NB4 (cell line): Measurements from ENCODE around the gene MAU2.

Experiments
- MYC ChIP-seq: IDR thresholded peaks from 2 replicates; pipeline ENCODE4 v1.6.1; 2011; ENCODE audit warnings: low read depth, low read length
- POLR2A ChIP-seq: IDR thresholded peaks from 2 replicates; pipeline ENCODE4 v1.6.1; 2011; ENCODE audit warnings: mild to moderate bottlenecking; ENCODE audit not compliant: insufficient read length; ENCODE audit errors: extremely low read depth
- TF ChIP-seq, protein P1 (sequence below): IDR thresholded peaks from one replicate; pipeline ENCODE4 v1.5.1; 2012; ENCODE audit warnings: low read depth, low read length

DNA sequence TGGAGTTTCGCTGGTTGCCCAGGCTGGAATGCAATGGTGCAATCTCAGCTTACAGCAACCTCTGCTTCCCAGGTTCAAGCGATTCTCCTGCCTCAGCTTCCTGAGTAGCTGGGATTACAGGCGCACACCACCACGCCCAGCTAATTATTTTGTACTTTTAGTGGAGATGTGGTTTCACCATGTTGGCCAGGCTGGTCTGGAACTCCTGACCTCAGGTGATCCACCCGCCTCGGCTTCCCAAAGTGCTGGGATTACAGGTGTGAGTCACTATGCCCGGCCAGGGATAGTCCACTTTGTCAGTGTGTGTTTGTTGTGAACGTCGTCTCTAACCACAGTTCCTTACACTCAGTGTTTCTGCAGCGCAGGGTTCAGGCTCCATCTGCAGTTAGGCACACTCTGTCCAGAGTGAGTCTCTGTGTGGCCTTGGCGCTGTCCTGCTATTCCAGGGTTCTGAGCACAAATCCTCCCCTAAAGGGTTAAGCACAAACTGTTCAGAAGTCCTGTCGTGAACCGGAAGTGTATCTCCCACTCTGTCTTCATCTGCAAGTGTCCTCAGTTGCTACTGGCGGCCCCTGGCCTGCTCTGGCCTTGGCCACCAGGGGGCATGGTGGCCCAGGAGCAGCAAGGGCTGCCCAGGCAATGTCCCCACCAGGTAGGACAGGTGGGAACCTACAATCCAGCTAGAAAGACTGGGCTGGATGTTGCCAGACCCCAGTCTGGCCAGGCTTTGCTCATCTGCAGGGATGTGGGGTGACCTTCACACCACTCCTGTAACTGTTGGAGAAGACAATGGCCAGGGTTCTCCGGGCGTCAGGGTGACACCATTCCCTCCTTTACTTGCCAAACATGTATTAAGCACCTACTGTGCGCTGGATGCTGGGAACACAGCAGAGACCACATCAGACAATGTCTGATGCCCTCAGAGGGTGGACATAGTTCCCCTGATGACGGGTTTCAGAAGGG, 46.1 kb downstream of the MAU2 start:
- TF ChIP-seq, protein P1, sequence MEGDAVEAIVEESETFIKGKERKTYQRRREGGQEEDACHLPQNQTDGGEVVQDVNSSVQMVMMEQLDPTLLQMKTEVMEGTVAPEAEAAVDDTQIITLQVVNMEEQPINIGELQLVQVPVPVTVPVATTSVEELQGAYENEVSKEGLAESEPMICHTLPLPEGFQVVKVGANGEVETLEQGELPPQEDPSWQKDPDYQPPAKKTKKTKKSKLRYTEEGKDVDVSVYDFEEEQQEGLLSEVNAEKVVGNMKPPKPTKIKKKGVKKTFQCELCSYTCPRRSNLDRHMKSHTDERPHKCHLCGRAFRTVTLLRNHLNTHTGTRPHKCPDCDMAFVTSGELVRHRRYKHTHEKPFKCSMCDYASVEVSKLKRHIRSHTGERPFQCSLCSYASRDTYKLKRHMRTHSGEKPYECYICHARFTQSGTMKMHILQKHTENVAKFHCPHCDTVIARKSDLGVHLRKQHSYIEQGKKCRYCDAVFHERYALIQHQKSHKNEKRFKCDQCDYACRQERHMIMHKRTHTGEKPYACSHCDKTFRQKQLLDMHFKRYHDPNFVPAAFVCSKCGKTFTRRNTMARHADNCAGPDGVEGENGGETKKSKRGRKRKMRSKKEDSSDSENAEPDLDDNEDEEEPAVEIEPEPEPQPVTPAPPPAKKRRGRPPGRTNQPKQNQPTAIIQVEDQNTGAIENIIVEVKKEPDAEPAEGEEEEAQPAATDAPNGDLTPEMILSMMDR = peak; percentile 97
- TF ChIP-seq POLR2A (no peak), MYC (0 out of 2 replicates have a peak, but pooled peaks have one; percentile 15)
